ENCODE data around the gene KRT34.

- no peak for TF ChIP-seq RAD21 (conservative IDR thresholded peaks at IDR 0.05)
- TF ChIP-seq, protein P1, sequence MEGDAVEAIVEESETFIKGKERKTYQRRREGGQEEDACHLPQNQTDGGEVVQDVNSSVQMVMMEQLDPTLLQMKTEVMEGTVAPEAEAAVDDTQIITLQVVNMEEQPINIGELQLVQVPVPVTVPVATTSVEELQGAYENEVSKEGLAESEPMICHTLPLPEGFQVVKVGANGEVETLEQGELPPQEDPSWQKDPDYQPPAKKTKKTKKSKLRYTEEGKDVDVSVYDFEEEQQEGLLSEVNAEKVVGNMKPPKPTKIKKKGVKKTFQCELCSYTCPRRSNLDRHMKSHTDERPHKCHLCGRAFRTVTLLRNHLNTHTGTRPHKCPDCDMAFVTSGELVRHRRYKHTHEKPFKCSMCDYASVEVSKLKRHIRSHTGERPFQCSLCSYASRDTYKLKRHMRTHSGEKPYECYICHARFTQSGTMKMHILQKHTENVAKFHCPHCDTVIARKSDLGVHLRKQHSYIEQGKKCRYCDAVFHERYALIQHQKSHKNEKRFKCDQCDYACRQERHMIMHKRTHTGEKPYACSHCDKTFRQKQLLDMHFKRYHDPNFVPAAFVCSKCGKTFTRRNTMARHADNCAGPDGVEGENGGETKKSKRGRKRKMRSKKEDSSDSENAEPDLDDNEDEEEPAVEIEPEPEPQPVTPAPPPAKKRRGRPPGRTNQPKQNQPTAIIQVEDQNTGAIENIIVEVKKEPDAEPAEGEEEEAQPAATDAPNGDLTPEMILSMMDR (IDR thresholded peaks at IDR 0.05; ENCODE audit: poor library complexity, severe bottlenecking): no peak
- no peak for TF ChIP-seq EP300 (conservative IDR thresholded peaks at IDR 0.05; ENCODE audit: poor library complexity, severe bottlenecking)
- no peak for TF ChIP-seq POLR2AphosphoS5 (IDR thresholded peaks at IDR 0.05)
Observed at GRCh38 chr17:41404024-41404671, 22.0 kb upstream of the KRT34 start.
